Spleen (tissue), 11 donors: ENCODE measurements around the gene PLXND1. TPM values are rescaled to one million over a fixed set of nuclear protein-coding genes. Genes with fewer than 3 reads are reported as not detected.
"Not testable (repeated sequence)": the region's sequence is repeated elsewhere in the genome, so short reads cannot be mapped to it uniquely, and the experiment has no call there.

Source experiments
- DNase-seq: peaks from one replicate; pipeline ENCODE4 v3.0.0-alpha.2; 2020
- H3K27ac ChIP-seq, 8 donors: fragments of 200-600 bp; sonication (generic) in 7 of 8; 1 replicate in 4 of 8; 2 replicates in 4 of 8; pipeline versions ENCODE4 v1.5.0 to v1.8.0; 2016 to 2021; ENCODE audit warnings: inconsistent platforms in 4 of 8, mild to moderate bottlenecking in 4 of 8, moderate library complexity in 1 of 8
- H3K27me3 ChIP-seq, 7 donors: fragments of 200-600 bp; sonication (generic) in 6 of 7; replicated peaks in 1 of 7; 1 replicate in 4 of 7; 2 replicates in 3 of 7; pipeline versions ENCODE4 v1.5.0 to v1.8.0; 2016 to 2021; ENCODE audit warnings: inconsistent platforms in 3 of 7, mild to moderate bottlenecking in 1 of 7
- H3K36me3 ChIP-seq, 6 donors: fragments of 200-600 bp; sonication (generic) in 5 of 6; 1 replicate in 4 of 6; 2 replicates in 2 of 6; pipeline versions ENCODE4 v1.5.0 to v1.8.0; 2016 to 2021; ENCODE audit warnings: inconsistent platforms in 2 of 6
- H3K4me1 ChIP-seq, 6 donors: fragments of 200-600 bp; sonication (generic) in 5 of 6; 1 replicate in 3 of 6; 2 replicates in 3 of 6; pipeline versions ENCODE4 v1.5.0 to v1.8.0; 2016 to 2021; ENCODE audit warnings: inconsistent platforms in 3 of 6
- H3K4me3 ChIP-seq, 8 donors: fragments of 200-600 bp; sonication (generic) in 7 of 8; 1 replicate in 4 of 8; 2 replicates in 4 of 8; pipeline versions ENCODE4 v1.5.0 to v1.8.0; 2016 to 2021; ENCODE audit warnings: inconsistent platforms in 4 of 8, mild to moderate bottlenecking in 4 of 8, moderate library complexity in 2 of 8
- H3K9me3 ChIP-seq, 8 donors: fragments of 200-600 bp; sonication (generic) in 7 of 8; 1 replicate in 4 of 8; 2 replicates in 4 of 8; pipeline versions ENCODE4 v1.5.0 to v1.8.0; 2016 to 2021; ENCODE audit warnings: inconsistent platforms in 4 of 8
- POLR2A ChIP-seq, 3 donors: fragments of 450-650 bp; IDR thresholded peaks; one replicate each; pipeline ENCODE4 v1.5.1; 2017; ENCODE audit warnings: antibody characterized with exemption in 3 of 3, mild to moderate bottlenecking in 1 of 3
- POLR2AphosphoS5 ChIP-seq, 3 donors: sonication (generic); formaldehyde crosslinking; IDR thresholded peaks; one replicate each; pipeline ENCODE4 v1.5.1; 2017; ENCODE audit warnings: antibody characterized with exemption in 3 of 3
- WGBS, 5 donors: extraction: QIAGEN DNeasy Blood & Tissue Kit in 3 of 5; methylation state at CpG; one replicate each; pipeline versions ENCODE4 v1.1.5 to v1.1.7; 2013 to 2018; 5-methylcytosine and 5-hydroxymethylcytosine counted together
- intact Hi-C: fragments of 100-400 bp; cut with DNase I; formaldehyde crosslinking; loops from one replicate; pipeline ENCODE4 v1.15.0; 2023; ENCODE audit warnings: low total_unique reads
- polyA plus RNA-seq, 3 donors: library from polyadenylated mRNA; stranded (reverse); fragments of 200-250 nt; gene quantifications; one replicate each; pipeline ENCODE4 v1.2.1, GENCODE V29; 2013
- total RNA-seq, 7 donors: library from RNA; depleted of rRNA in 3 of 7; stranded (reverse); fragments of >200 nt in 3 of 7; fragmentation: NEBNext Ultra II Directional in 4 of 7; extraction: Animal tissue kit (Norgen Biotek cat#: 25700) in 4 of 7; gene quantifications; one replicate each; pipeline versions ENCODE4 v1.1.0 to v1.2.1, GENCODE V29; 2016 to 2021
- TF ChIP-seq, protein P1 (sequence below), 11 experiments: fragments of 200-600 bp in 7 of 11; fragments of 450-650 bp in 4 of 11; sonication (generic) in 4 of 11; IDR thresholded peaks in 8 of 11; conservative IDR thresholded peaks in 3 of 11; 1 replicate in 7 of 11; 2 replicates in 4 of 11; pipeline versions ENCODE4 v1.4.0 to v1.8.0; 2016 to 2021; ENCODE audit warnings: antibody characterized with exemption in 11 of 11, inconsistent platforms in 4 of 11, mild to moderate bottlenecking in 1 of 11
- donor health status: healthy with polysubstance abuse.
- donor health status: DM: no; HTN: no; CAD: no; lungs with moderate emphysema.
- donor health status: DM: no; HTN: no; CAD: no.
- donor health status: Bipolar disorder and iron deficiency.
- donor health status: healthy.
- donor health status: DM: no; HTN: no; CAD: no.
- donor health status: DM: yes; HTN: yes; CAD: no.

PLXND1 gene
- total and polyA plus RNA-seq, 10 donors = 44.4 to 238 (median 164) TPM

- peaks cover 0 to under 1% (median 0%) of the 10 kb centered on the region in 6 donors for H3K4me1 ChIP-seq
- no peak overlapping the region for H3K27ac ChIP-seq
- no peaks in the 10 kb centered on the region for H3K27me3 ChIP-seq
- no peaks in the 10 kb centered on the region for H3K36me3 ChIP-seq
- no peak overlapping the region for H3K4me3 ChIP-seq
- no peak for TF ChIP-seq POLR2A (IDR thresholded peaks at IDR 0.05)
- TF ChIP-seq POLR2AphosphoS5 (IDR thresholded peaks at IDR 0.05) = no peak
- TF ChIP-seq, protein P1, sequence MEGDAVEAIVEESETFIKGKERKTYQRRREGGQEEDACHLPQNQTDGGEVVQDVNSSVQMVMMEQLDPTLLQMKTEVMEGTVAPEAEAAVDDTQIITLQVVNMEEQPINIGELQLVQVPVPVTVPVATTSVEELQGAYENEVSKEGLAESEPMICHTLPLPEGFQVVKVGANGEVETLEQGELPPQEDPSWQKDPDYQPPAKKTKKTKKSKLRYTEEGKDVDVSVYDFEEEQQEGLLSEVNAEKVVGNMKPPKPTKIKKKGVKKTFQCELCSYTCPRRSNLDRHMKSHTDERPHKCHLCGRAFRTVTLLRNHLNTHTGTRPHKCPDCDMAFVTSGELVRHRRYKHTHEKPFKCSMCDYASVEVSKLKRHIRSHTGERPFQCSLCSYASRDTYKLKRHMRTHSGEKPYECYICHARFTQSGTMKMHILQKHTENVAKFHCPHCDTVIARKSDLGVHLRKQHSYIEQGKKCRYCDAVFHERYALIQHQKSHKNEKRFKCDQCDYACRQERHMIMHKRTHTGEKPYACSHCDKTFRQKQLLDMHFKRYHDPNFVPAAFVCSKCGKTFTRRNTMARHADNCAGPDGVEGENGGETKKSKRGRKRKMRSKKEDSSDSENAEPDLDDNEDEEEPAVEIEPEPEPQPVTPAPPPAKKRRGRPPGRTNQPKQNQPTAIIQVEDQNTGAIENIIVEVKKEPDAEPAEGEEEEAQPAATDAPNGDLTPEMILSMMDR (IDR thresholded peaks at IDR 0.05 in 8 of 11, conservative IDR thresholded peaks at IDR 0.05 in 3 of 11) = no peak
- intact Hi-C loops = loop anchor here (5.0 kb wide), 1 partner anchor 182 kb away; no protein-coding TSS in a partner anchor
- DNase-seq = no peak
- H3K9me3 ChIP-seq = no peaks in the 10 kb centered on the region
- WGBS, 5 donors = 79 to 100% (median 94%) methylated on average over 3 of the region's 3 CpGs
Observed at GRCh38 chr3:129644836-129645235, 38.4 kb upstream of the PLXND1 start.

- WGBS, 5 donors = 60 to 85% (median 74%) methylated on average over 4 to 10 of the region's 10 CpGs
- H3K27me3 ChIP-seq, H3K36me3 ChIP-seq, H3K4me3 ChIP-seq, DNase-seq, H3K9me3 ChIP-seq, H3K27ac ChIP-seq, H3K4me1 ChIP-seq, intact Hi-C loops: not testable (repeated sequence)
Observed at GRCh38 chr3:129641567-129642260, 35.2 kb upstream of the PLXND1 start.

GRCh38 chr3:129640985-129641384 lies 34.5 kb upstream of the PLXND1 start:
- H3K9me3 ChIP-seq, H3K36me3 ChIP-seq: not testable (repeated sequence)
- 84 to 89% (median 86%) methylated on average over 7 of the region's 7 CpGs for WGBS, 5 donors

GRCh38 chr3:129638481-129638880 lies 32.0 kb upstream of the PLXND1 start:
- intact Hi-C loops = no loop called here
- DNase-seq = no peak
- Histone ChIP-seq H3K36me3 (no peaks in the 10 kb centered on the region), H3K27ac (no peak overlapping the region), H3K4me1 (no peaks in the 10 kb centered on the region), H3K27me3 (no peaks in the 10 kb centered on the region), H3K4me3 (no peak overlapping the region), H3K9me3 (no peaks in the 10 kb centered on the region)
- 60 to 81% (median 72%) methylated on average over 3 of the region's 3 CpGs for WGBS, 5 donors
- no peak for TF ChIP-seq POLR2AphosphoS5 (IDR thresholded peaks at IDR 0.05)
- TF ChIP-seq, protein P1 (IDR thresholded peaks at IDR 0.05 in 8 of 11, conservative IDR thresholded peaks at IDR 0.05 in 3 of 11) = no peak
- TF ChIP-seq POLR2A (IDR thresholded peaks at IDR 0.05) = no peak

More at GRCh38 chr3:129640985-129641384, 34.5 kb upstream of the PLXND1 start:
- intact Hi-C loops, H3K4me1 ChIP-seq, H3K27me3 ChIP-seq, H3K27ac ChIP-seq, H3K4me3 ChIP-seq, DNase-seq: not testable (repeated sequence)

DNA sequence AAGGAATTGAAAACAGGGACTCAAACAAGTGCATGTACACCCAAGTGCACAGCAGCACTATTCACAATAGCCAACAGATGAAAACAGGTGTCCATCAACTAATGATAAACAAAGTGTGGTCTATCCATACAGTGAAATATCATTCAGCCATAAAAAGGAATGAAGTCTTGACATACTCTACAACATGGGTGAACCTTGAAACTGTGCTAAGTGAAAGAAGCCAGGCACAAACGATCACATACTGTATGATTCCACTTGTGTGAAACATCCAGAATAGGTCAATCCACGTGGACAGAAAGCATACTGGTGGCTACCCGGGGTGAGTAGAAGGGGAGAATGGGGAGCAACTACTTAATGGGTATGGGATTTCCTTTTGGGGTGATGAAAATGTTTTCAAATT lies 29.6 kb upstream of the PLXND1 start:
- H3K36me3 ChIP-seq = no peaks in the 10 kb centered on the region
- no peak overlapping the region for H3K4me3 ChIP-seq
- DNase-seq = no peak
- intact Hi-C loops = no loop called here
- no peaks in the 10 kb centered on the region for H3K4me1 ChIP-seq
- H3K27me3 ChIP-seq = no peaks in the 10 kb centered on the region
- H3K27ac ChIP-seq = no peak overlapping the region
- TF ChIP-seq, protein P1 (IDR thresholded peaks at IDR 0.05 in 8 of 11, conservative IDR thresholded peaks at IDR 0.05 in 3 of 11) = no peak
- TF ChIP-seq POLR2AphosphoS5 (IDR thresholded peaks at IDR 0.05) = no peak
- TF ChIP-seq POLR2A (IDR thresholded peaks at IDR 0.05) = no peak
- no peaks in the 10 kb centered on the region for H3K9me3 ChIP-seq
- WGBS, 5 donors = 66 to 98% (median 86%) methylated on average over 3 of the region's 3 CpGs
